Embryonic facial prominence (tissue), 1 donor: ENCODE results near the gene LAX1.

ENCODE experiments used
- DNase-seq: peaks from one replicate; pipeline ENCODE4 v3.0.0-alpha.2; 2016; ENCODE audit errors: extremely low spot score

LAX1 gene

DNA sequence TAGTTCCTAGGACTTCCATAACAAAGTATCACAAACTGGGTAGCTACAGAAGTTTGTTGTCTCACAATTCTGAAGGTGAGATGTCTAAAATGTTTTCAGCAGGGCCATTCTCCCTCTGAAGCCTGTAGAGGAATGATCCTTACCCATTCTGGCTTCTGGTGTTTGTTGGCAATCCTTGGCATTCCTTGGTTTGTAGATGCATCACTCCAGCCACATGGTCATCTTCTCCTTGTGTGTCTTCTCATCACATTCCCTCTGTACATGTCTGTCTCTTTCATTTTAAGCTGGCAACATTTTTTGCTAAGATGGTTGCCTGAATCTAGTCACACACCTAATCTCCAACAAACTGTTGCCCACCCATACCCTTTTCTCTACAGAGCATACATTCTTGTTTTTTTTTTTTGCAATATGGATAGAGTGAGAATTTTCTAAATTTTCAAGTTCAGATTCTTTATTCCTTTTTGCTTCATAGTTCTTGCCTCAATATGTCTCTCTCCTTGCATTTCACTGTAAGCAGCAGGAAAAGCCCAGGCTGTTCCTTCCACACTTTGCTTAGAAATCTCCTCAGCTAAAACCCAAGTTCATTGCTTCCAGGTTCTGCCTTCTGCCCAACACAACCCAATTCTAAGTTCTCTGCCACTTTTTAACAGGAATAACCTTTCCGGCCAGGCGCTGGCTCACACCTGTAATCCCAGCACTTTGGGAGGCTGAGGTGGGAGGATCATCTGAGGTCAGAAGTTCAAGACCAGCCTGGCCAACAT lies 48.8 kb downstream of the LAX1 start:
- DNase-seq, result no peak

DNA sequence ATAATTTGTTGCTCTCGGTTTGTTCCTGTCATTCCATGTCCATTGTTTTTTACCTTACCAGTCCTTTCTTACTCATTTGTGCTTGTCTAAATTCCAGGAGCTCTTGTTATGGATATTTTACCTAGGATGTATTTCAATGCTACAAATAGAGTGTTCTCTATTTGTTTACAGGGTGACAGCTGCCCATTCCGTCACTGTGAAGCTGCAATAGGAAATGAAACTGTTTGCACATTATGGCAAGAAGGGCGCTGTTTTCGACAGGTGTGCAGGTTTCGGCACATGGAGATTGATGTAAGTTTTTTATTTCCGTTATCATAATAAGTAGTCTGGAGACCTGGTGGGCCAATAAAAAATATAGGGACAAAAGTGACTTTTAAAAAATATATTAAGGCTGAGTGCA lies 53.4 kb downstream of the LAX1 start:
- DNase-seq, result no peak

DNA sequence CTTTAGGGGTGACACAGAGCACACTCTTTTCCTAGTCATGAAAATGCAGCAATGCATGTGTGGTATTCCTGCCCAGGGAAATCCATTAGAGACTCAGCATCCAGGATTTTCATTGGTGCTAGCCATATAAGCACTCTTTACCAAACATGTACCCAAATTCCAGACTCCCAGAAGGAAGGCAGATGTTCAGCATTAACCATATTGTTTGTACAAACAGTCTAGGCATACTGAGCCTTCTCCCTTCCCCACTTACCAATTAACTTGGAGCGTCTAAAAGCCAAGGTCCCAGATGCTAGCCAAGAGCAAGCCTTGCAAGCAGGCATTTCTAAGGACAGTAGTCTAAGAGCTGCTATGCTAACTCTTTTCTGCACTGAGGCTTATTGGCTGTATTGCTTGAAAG lies 58.3 kb downstream of the LAX1 start:
- DNase-seq, result no peak
